GM18907 (cell line): ENCODE measurements around the gene ATP1A2.
A peak's percentile ranks its signal among the peaks of the same experiment; 100 is the strongest.

Experiments used
- ATAC-seq: cut with Tn5 transposase; IDR thresholded peaks from one replicate; pipeline ENCODE4 v1.9.1; 2021; ENCODE audit warnings: mild to moderate bottlenecking, moderate library complexity; ENCODE audit not compliant: unreplicated experiment

Gene ATP1A2

DNA sequence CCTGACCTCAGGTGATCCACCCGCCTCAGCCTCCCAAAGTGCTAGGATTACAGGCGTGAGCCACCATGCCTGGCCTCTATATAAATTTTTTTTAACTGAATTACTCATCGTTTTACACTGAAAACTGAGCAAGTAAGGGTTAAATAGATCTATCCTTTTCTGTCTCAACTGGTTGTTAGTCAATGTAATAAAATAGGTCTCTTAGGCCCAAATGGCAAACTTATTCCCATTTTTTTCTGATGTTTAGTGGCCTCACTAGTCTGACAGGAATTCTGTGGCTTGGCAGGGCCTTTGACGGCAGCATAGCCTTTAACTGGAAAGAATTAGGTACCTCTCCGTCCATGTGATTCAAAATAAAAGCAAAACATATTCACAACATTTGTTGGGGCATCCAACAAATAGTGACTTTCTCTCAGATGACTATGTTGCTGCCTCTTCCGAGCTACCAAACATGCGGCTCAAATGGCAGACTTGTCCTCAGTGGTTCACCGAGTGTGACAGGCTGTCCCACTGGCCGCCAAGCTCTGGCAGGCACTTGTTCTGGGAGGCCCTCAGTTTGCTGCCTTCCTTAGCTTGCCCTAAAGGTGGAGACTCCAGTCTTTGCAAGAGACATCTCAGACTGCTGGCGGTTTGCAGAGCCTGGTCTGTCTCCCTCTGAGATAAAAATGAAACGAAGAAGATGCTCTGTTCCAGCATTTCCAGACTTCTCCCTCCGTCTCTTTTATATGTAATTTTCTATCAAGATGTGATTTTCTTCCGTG is 53.2 kb downstream of the ATP1A2 start:
- ATAC-seq: no peak

GRCh38 chr1:160169553-160170399 is 54.2 kb downstream of the ATP1A2 start:
- peak; percentile 86 for ATAC-seq

GRCh38 chr1:160171354-160171753 is 55.8 kb downstream of the ATP1A2 start:
- no peak for ATAC-seq

DNA sequence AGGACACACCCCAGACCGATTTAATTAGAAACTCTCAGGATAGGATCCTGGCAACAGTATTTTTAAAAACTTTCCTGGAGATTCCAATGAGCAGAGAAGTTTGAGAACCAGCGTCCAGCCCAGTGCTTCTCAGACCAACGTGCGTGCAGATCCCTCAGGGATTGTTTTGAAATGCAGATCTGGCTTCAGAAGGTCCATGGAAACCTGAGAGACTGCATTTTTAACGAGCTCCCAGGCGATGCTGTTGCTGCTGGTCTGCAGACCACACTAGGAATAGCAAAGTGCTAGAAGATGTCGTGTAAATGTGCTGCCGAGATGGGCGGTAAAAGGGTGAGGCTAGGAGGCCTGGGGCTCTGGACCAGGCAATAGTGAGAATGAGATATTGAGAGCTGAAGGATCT is 56.4 kb downstream of the ATP1A2 start:
- ATAC-seq: no peak

DNA sequence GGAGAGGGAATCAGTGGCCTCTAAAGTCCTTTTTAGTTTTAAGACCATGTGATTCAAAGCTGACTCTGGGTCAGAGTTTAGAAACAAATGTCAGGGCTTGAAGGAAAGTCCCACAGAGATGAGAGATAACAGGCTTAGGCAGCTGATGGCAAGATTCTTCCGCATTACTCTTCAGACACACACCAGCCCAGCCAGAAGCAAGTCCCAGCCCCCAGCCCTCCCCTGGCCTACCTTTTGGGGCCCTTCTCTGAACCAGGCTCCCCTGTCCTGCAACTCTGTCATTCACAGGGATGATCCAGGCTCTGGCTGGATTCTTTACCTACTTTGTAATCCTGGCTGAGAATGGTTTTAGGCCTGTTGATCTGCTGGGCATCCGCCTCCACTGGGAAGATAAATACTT is 61.7 kb downstream of the ATP1A2 start:
- ATAC-seq: no peak

GRCh38 chr1:160177667-160178066 is 62.1 kb downstream of the ATP1A2 start:
- no peak for ATAC-seq

GRCh38 chr1:160178731-160179130 is 63.2 kb downstream of the ATP1A2 start:
- ATAC-seq: no peak

GRCh38 chr1:160179336-160179735 is 63.8 kb downstream of the ATP1A2 start:
- no peak for ATAC-seq

DNA sequence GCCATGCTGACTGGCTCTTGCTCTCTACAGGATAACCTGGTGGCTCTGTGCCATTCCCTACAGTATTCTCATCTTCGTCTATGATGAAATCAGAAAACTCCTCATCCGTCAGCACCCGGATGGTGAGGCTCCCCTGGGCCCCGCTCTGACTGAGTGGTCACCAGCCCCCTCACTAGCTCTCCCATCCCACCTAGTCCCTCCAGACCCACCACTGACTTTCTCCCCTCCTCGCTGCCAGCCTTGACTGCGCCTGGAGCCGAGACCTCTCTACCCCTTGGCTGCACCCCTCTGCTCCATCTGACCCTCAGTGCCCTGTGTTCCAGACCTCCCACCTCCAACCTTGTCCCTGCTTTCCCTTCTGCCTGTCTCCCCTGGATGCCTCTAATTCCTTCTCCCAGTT is 70.7 kb downstream of the ATP1A2 start:
- ATAC-seq: no peak

DNA sequence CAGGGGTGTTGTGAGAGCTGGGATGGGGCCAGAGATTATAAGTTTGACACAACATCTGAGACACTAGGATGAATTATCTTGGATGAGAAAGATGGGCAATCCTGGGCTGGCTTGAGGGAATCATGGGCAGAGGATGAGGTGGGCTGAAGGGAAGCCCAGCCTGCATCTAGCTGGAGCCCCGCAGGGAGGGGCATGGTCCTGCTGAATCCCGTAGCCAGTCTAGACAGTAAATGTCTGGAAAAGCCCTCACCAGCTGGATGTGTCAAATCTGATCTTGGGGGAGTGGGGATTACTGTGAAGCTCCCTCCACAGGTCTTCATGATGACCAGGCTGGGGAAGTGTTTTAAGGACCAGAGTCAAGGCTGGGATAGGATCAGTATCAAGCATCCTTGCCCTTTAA is 71.2 kb downstream of the ATP1A2 start:
- ATAC-seq: no peak

DNA sequence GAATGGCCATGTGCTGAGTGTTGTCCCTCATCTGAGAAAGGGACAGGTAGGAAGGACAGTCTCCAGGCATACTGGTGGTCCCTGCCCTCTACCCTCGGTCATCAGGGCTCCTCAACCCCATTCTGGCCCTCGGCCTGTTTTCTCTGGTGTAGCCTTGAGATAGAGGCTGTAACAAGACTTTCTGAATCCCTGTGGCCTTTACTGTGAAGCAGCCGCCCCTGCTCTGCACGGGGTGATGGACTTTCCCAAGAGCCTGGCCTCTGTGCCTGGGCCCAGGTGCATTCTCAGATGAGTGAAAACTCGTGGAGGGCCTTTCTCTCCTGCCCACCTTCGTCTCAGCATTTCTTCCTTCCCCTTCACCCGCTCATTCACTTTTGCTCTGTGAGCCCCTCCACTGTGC is 71.8 kb downstream of the ATP1A2 start:
- no peak for ATAC-seq

DNA sequence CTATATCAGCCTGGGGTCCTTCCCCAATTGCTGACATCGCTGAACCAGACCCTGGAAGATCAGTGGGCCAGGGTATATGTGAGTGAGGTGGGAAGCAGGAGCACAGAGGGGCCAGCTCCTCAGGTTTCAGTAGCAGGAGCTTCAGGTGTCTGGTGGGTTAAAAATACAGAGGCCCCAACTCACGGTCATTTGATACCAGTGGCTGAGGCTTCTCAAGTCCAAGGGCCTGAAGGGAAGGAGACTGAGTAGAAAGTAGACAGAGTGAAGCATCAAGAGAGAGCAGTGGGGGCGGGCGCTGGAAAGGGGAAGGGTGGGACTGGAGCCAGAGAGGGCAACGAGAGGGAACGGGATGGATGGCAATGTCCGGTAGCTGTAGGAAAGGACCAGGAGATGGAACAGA is 72.8 kb downstream of the ATP1A2 start:
- no peak for ATAC-seq

GRCh38 chr1:160189649-160190625 is 74.4 kb downstream of the ATP1A2 start, which contains the start of gene CASQ1:
Gene CASQ1 (plus strand): TSS chr1:160190575. CDS start chr1:160190752, 177 bp downstream.
- ATAC-seq: no peak

- ATAC-seq: no peak
Measured at GRCh38 chr1:160191756-160192155, 76.2 kb downstream of the ATP1A2 start.

- no peak for ATAC-seq
Measured at GRCh38 chr1:160192234-160192633, 76.7 kb downstream of the ATP1A2 start.
